ENCODE data around the gene LIMS1. TPM values are rescaled to one million over a fixed set of nuclear protein-coding genes. Genes with fewer than 3 reads are reported as not detected.
A peak's percentile ranks its signal among the peaks of the same experiment; 100 is the strongest.

LIMS1 gene
- total and polyA plus RNA-seq, 2 donors (not counting 1 experiment from before 2014, with no cell fraction given): 14.0 to 22.1 TPM

GRCh38 chr2:108613261-108614042 is 79.2 kb downstream of the LIMS1 start:
- H3K9me3 Mint-ChIP-seq (ENCODE audit: insufficient read depth): no peaks in the 10 kb centered on the region
- peak overlapping the region; percentile 59 for H3K4me3 Mint-ChIP-seq
- ChIA-PET CTCF (interaction anchor here (0.9 to 15.4 kb wide), 5 partner anchors 8 to 22 kb away, joined by 3 to 290 read pairs (median 10); no protein-coding TSS in a partner anchor), POLR2A (interaction anchor here (0.6 to 3.0 kb wide), 2 partner anchors 8 to 19 kb away, joined by 3 to 10 read pairs; no protein-coding TSS in a partner anchor)
- Histone ChIP-seq H3K9me3 (ENCODE audit: control extremely low read depth in 1 of 3, control insufficient read depth in 2 of 3, insufficient read depth in 1 of 3, low read length in 2 of 3) (no peaks in the 10 kb centered on the region), H4K20me1 (ENCODE audit: control insufficient read depth, insufficient read depth, low read length, poor library complexity, severe bottlenecking) (peaks cover 11% of the 10 kb centered on the region), H3K4me2 (replicated peaks; ENCODE audit: low read depth, low read length, poor library complexity, severe bottlenecking) (peak overlapping the region; percentile 72), H3K27me3 (replicated peaks in 1 of 4; ENCODE audit: control extremely low read depth in 1 of 4, control insufficient read depth in 3 of 4, insufficient read depth in 4 of 4, low read length in 3 of 4) (no peaks in the 10 kb centered on the region), H3K27ac (ENCODE audit: low read length in 2 of 2) (peak overlapping the region in 1 of 2 donors; percentile 82), H3K9ac (ENCODE audit: low read length) (no peak overlapping the region), H2AFZ (ENCODE audit: insufficient read depth, low read depth, low read length, poor library complexity, severe bottlenecking) (no peak overlapping the region), H3K4me1 (ENCODE audit: control insufficient read depth in 2 of 2, insufficient read depth in 2 of 2, low read length in 2 of 2) (peaks cover 79 to 85% of the 10 kb centered on the region in 2 donors), H3K79me2 (ENCODE audit: control insufficient read depth, insufficient read depth, low read length) (peaks cover 74% of the 10 kb centered on the region), H3K4me3 (ENCODE audit: control extremely low read depth in 1 of 5, extremely low read depth in 1 of 5, insufficient read depth in 1 of 5, low read depth in 2 of 5, low read length in 4 of 5) (no peak overlapping the region), H3K36me3 (replicated peaks in 1 of 2; ENCODE audit: control extremely low read depth in 1 of 2, control insufficient read depth in 1 of 2, extremely low read depth in 1 of 2, insufficient read depth in 2 of 2, low read length in 1 of 2) (no peaks in the 10 kb centered on the region)
- H3K27ac Mint-ChIP-seq: peak overlapping the region; percentile 70
- peaks cover 80% of the 10 kb centered on the region for H3K4me1 Mint-ChIP-seq
- no peaks in the 10 kb centered on the region for H3K27me3 Mint-ChIP-seq
- DNase-seq (peak; percentile 6), ATAC-seq (ENCODE audit: low read depth) (no peak)
- WGBS (ENCODE audit: insufficient coverage): 88% methylated on average over 4 of the region's 9 CpGs
- no peak for TF ChIP-seq CTCF (IDR thresholded peaks at IDR 0.05)
- no peak for TF ChIP-seq EZH2 (IDR thresholded peaks at IDR 0.05; ENCODE audit: borderline replicate concordance, insufficient read depth, low read depth, low read length, poor library complexity, severe bottlenecking)
- intact Hi-C loops (cut with micrococcal nuclease): loop anchor here (2.0 kb wide), 2 partner anchors 15 to 19 kb away; no protein-coding TSS in a partner anchor

- H3K9me3 Mint-ChIP-seq (ENCODE audit: insufficient read depth): no peaks in the 10 kb centered on the region
- no peak overlapping the region for H3K4me3 ChIP-seq (ENCODE audit: control extremely low read depth in 1 of 5, extremely low read depth in 1 of 5, insufficient read depth in 1 of 5, low read depth in 2 of 5, low read length in 4 of 5)
- peaks cover 79 to 85% of the 10 kb centered on the region in 2 donors for H3K4me1 ChIP-seq (ENCODE audit: control insufficient read depth in 2 of 2, insufficient read depth in 2 of 2, low read length in 2 of 2)
- no peaks in the 10 kb centered on the region for H3K36me3 ChIP-seq (replicated peaks in 1 of 2; ENCODE audit: control extremely low read depth in 1 of 2, control insufficient read depth in 1 of 2, extremely low read depth in 1 of 2, insufficient read depth in 2 of 2, low read length in 1 of 2)
- H3K9me3 ChIP-seq (ENCODE audit: control extremely low read depth in 1 of 3, control insufficient read depth in 2 of 3, insufficient read depth in 1 of 3, low read length in 2 of 3): no peaks in the 10 kb centered on the region
- peaks cover 68% of the 10 kb centered on the region for H3K79me2 ChIP-seq (ENCODE audit: control insufficient read depth, insufficient read depth, low read length)
- DNase-seq: no peak
- no peak overlapping the region for H3K4me2 ChIP-seq (replicated peaks; ENCODE audit: low read depth, low read length, poor library complexity, severe bottlenecking)
- H3K4me3 Mint-ChIP-seq: no peak overlapping the region
- intact Hi-C loops (cut with micrococcal nuclease): no loop called here
- CTCF ChIA-PET: interaction anchor here (0.7 to 15.4 kb wide), 3 partner anchors 11 to 22 kb away, joined by 3 to 290 read pairs (median 13); no protein-coding TSS in a partner anchor
- H3K27me3 Mint-ChIP-seq: no peaks in the 10 kb centered on the region
- peak overlapping the region; percentile 16 for H3K27ac Mint-ChIP-seq
- peaks cover 78% of the 10 kb centered on the region for H3K4me1 Mint-ChIP-seq
- ATAC-seq (ENCODE audit: low read depth): no peak
- no peak overlapping the region for H2AFZ ChIP-seq (ENCODE audit: insufficient read depth, low read depth, low read length, poor library complexity, severe bottlenecking)
- POLR2A ChIA-PET: interaction anchor here (3.0 kb wide), 1 partner anchor 8 kb away, joined by 10 read pairs; no protein-coding TSS in a partner anchor
- no peak for TF ChIP-seq CTCF (IDR thresholded peaks at IDR 0.05)
- TF ChIP-seq EZH2 (IDR thresholded peaks at IDR 0.05; ENCODE audit: borderline replicate concordance, insufficient read depth, low read depth, low read length, poor library complexity, severe bottlenecking): no peak
- H3K9ac ChIP-seq (ENCODE audit: low read length): no peak overlapping the region
- peaks cover 11% of the 10 kb centered on the region for H4K20me1 ChIP-seq (ENCODE audit: control insufficient read depth, insufficient read depth, low read length, poor library complexity, severe bottlenecking)
- 93% methylated on average over 4 of the region's 8 CpGs for WGBS (ENCODE audit: insufficient coverage)
- H3K27ac ChIP-seq (ENCODE audit: low read length in 2 of 2): no peak overlapping the region
- H3K27me3 ChIP-seq (replicated peaks in 1 of 4; ENCODE audit: control extremely low read depth in 1 of 4, control insufficient read depth in 3 of 4, insufficient read depth in 4 of 4, low read length in 3 of 4): no peaks in the 10 kb centered on the region
These were observed 79.8 kb downstream of the LIMS1 start for GRCh38 chr2:108614043-108614545.

Measured in B cell (primary cell).